ENCODE measurements around the gene PLEKHA6.

PLEKHA6 gene

GRCh38 chr1:204222006-204222763 is 137.5 kb downstream of the PLEKHA6 start:
- FAIRE-seq (no peak), DNase-seq (ENCODE audit: insufficient read length, low spot score) (no peak)
- no peak for TF ChIP-seq POLR2A (IDR thresholded peaks at IDR 0.05; ENCODE audit: low read depth, low read length)
- no peak for TF ChIP-seq POLR2AphosphoS5 (IDR thresholded peaks at IDR 0.05; ENCODE audit: low read depth, low read length)
- TF ChIP-seq POU2F2 (IDR thresholded peaks at IDR 0.05; ENCODE audit: low read depth, low read length): no peak
- no peak for TF ChIP-seq TAF1 (IDR thresholded peaks at IDR 0.05; ENCODE audit: low read depth, low read length)
- no peak for TF ChIP-seq SPI1 (IDR thresholded peaks at IDR 0.05; ENCODE audit: low read depth, low read length)
- no peak for TF ChIP-seq PAX5 (IDR thresholded peaks at IDR 0.05; ENCODE audit: insufficient read depth, low read length, severe bottlenecking)

DNA sequence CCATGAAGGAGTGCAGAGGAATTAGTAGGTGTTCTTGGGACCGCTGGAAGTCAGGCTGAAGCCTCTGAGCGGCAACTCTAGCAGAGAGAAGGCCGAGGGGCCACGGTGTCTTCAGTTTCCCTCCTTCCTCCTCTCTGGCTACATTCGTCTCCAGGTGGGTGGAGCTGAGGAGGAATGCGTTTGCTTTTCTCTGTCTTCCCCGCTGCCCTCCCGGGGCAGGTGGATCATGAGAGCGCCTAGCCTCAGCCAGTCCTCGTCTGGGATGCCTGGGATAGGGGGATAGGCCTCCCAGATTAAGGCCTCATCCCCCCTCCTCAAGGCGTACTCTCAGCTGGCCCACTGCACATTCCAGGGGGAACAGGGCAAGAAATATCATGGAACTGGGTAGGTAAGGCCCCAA is 138.5 kb downstream of the PLEKHA6 start:
- no peak for DNase-seq (ENCODE audit: insufficient read length, low spot score)
- TF ChIP-seq SPI1 (IDR thresholded peaks at IDR 0.05; ENCODE audit: low read depth, low read length) (no peak), POLR2A (IDR thresholded peaks at IDR 0.05; ENCODE audit: low read depth, low read length) (no peak), TAF1 (IDR thresholded peaks at IDR 0.05; ENCODE audit: low read depth, low read length) (no peak), POLR2AphosphoS5 (IDR thresholded peaks at IDR 0.05; ENCODE audit: low read depth, low read length) (no peak), POU2F2 (IDR thresholded peaks at IDR 0.05; ENCODE audit: low read depth, low read length) (no peak), PAX5 (IDR thresholded peaks at IDR 0.05; ENCODE audit: insufficient read depth, low read length, severe bottlenecking) (no peak)
- FAIRE-seq: no peak

DNA sequence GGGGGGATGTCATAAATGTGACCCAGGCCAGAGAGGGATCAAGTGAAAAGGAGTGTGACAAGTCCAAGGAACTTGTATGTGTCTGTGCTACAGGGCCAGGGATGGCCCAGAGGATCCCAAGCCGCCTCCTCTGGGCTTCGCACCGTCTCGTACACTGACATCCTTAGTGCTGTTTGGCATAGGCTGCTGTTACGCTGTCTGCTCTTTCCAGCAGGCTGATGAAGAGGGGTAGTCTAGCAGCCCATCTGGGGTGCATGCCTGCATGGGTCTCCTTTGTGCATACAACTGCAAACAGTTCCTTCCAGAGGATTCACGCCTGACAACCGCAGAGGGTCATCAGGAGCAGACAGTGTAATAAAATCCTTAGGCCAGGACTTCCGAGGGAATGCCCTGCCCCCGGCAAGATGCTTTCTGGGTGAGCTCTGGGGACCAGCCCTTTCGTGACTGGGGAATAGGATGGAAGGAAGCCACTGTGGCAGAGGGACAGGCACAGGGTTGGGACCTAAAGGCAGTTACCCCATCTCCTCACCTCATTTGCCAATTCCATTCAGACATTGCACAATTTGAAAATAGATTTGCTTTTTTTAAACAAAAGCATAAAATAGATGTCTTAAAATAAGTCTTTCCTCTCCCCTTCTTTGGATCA is 139.6 kb downstream of the PLEKHA6 start:
- DNase-seq (ENCODE audit: insufficient read length, low spot score) (no peak), FAIRE-seq (no peak)
- no peak for TF ChIP-seq PAX5 (IDR thresholded peaks at IDR 0.05; ENCODE audit: insufficient read depth, low read length, severe bottlenecking)
- no peak for TF ChIP-seq TAF1 (IDR thresholded peaks at IDR 0.05; ENCODE audit: low read depth, low read length)
- TF ChIP-seq POU2F2 (IDR thresholded peaks at IDR 0.05; ENCODE audit: low read depth, low read length): no peak
- TF ChIP-seq POLR2A (IDR thresholded peaks at IDR 0.05; ENCODE audit: low read depth, low read length): no peak
- TF ChIP-seq POLR2AphosphoS5 (IDR thresholded peaks at IDR 0.05; ENCODE audit: low read depth, low read length): no peak
- TF ChIP-seq SPI1 (IDR thresholded peaks at IDR 0.05; ENCODE audit: low read depth, low read length): no peak

- FAIRE-seq (no peak), DNase-seq (ENCODE audit: insufficient read length, low spot score) (no peak)
- TF ChIP-seq POU2F2 (IDR thresholded peaks at IDR 0.05; ENCODE audit: low read depth, low read length) (no peak), TAF1 (IDR thresholded peaks at IDR 0.05; ENCODE audit: low read depth, low read length) (no peak), POLR2A (IDR thresholded peaks at IDR 0.05; ENCODE audit: low read depth, low read length) (no peak), SPI1 (IDR thresholded peaks at IDR 0.05; ENCODE audit: low read depth, low read length) (no peak), POLR2AphosphoS5 (IDR thresholded peaks at IDR 0.05; ENCODE audit: low read depth, low read length) (no peak), PAX5 (IDR thresholded peaks at IDR 0.05; ENCODE audit: insufficient read depth, low read length, severe bottlenecking) (no peak)
Measured at GRCh38 chr1:204218552-204218951, 141.2 kb downstream of the PLEKHA6 start.

- FAIRE-seq: no peak
- DNase-seq (ENCODE audit: insufficient read length, low spot score): no peak
- no peak for TF ChIP-seq SPI1 (IDR thresholded peaks at IDR 0.05; ENCODE audit: low read depth, low read length)
- no peak for TF ChIP-seq TAF1 (IDR thresholded peaks at IDR 0.05; ENCODE audit: low read depth, low read length)
- TF ChIP-seq PAX5 (IDR thresholded peaks at IDR 0.05; ENCODE audit: insufficient read depth, low read length, severe bottlenecking): no peak
- no peak for TF ChIP-seq POLR2AphosphoS5 (IDR thresholded peaks at IDR 0.05; ENCODE audit: low read depth, low read length)
- TF ChIP-seq POU2F2 (IDR thresholded peaks at IDR 0.05; ENCODE audit: low read depth, low read length): no peak
- TF ChIP-seq POLR2A (IDR thresholded peaks at IDR 0.05; ENCODE audit: low read depth, low read length): no peak
Measured at GRCh38 chr1:204217648-204218000, 142.1 kb downstream of the PLEKHA6 start.

DNA sequence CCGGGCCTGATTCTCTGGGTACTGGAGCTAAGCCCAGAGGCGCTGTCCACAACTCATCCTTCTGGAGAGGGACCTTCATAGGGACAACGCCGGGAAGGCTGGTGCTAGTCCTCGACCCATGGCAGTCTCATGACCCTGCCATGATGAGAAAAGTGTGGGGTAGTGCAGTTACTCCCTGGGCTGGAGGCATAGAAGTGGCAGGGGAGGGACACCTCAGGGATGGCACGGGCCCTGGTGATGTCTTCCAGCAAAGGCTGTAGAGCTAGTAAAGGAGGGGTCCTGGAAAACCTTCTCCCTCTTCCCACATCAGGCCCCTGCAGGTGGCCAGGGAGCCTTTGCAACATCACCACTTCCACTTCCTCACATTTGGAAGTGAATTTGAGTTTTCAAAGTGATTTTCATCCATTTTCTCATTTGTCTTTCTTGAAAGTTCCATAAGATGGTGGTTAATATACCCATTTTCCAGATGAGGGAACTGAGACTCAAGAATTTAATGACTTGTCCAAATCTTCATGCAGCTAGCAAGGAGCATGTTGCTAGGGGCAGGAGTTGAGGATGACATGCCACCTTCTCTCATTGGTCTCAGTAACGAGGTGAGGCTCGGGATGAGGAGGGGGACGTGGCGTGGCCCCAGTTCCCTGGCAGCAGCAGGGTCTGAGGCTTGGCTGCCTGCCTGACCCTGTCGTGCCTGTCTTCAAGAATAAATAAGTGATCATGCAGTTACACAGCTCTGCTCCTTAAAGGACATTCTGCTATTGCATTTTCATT is 142.7 kb downstream of the PLEKHA6 start:
- DNase-seq (ENCODE audit: insufficient read length, low spot score): no peak
- no peak for FAIRE-seq
- no peak for TF ChIP-seq TAF1 (IDR thresholded peaks at IDR 0.05; ENCODE audit: low read depth, low read length)
- no peak for TF ChIP-seq SPI1 (IDR thresholded peaks at IDR 0.05; ENCODE audit: low read depth, low read length)
- no peak for TF ChIP-seq POLR2A (IDR thresholded peaks at IDR 0.05; ENCODE audit: low read depth, low read length)
- TF ChIP-seq POLR2AphosphoS5 (IDR thresholded peaks at IDR 0.05; ENCODE audit: low read depth, low read length): no peak

DNA sequence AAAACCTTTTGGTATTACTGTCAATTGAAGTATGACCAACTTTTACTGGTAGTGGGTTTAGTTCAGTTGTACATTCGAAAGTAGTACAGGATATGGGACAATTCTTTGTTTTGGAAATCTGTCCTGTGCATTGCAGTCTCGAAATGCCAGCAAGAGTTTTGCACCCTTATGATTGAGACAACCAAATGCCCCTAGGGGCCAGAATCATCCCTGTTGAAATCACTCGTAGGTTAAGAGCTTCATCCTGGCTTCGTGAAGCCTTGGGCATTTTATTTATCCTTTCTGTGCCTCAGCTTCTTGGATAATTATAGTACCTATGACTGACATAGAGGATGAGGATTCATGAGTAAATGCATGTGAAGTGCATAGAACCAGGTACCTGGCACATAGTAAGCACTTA is 143.5 kb downstream of the PLEKHA6 start:
- FAIRE-seq (no peak), DNase-seq (ENCODE audit: insufficient read length, low spot score) (no peak)
- no peak for TF ChIP-seq PAX5 (IDR thresholded peaks at IDR 0.05; ENCODE audit: insufficient read depth, low read length, severe bottlenecking)
- no peak for TF ChIP-seq POU2F2 (IDR thresholded peaks at IDR 0.05; ENCODE audit: low read depth, low read length)
- TF ChIP-seq SPI1 (IDR thresholded peaks at IDR 0.05; ENCODE audit: low read depth, low read length): no peak
- TF ChIP-seq TAF1 (IDR thresholded peaks at IDR 0.05; ENCODE audit: low read depth, low read length): no peak
- TF ChIP-seq POLR2AphosphoS5 (IDR thresholded peaks at IDR 0.05; ENCODE audit: low read depth, low read length): no peak
- no peak for TF ChIP-seq POLR2A (IDR thresholded peaks at IDR 0.05; ENCODE audit: low read depth, low read length)

- DNase-seq (ENCODE audit: insufficient read length, low spot score) (peak; percentile 42), FAIRE-seq (peak; percentile 9)
- TF ChIP-seq PAX5 (IDR thresholded peaks at IDR 0.05; ENCODE audit: insufficient read depth, low read length, severe bottlenecking): peak; percentile 62
- no peak for TF ChIP-seq POLR2A (IDR thresholded peaks at IDR 0.05; ENCODE audit: low read depth, low read length)
Measured at GRCh38 chr1:204213668-204214662, 145.8 kb downstream of the PLEKHA6 start, which contains the start of gene GOLT1A. Gene GOLT1A (minus strand): TSS chr1:204213988. CDS start chr1:204213906, 82 bp downstream.

Measured in GM12891 (cell line).